Measurements from ENCODE around the gene TGFB2.

DNA sequence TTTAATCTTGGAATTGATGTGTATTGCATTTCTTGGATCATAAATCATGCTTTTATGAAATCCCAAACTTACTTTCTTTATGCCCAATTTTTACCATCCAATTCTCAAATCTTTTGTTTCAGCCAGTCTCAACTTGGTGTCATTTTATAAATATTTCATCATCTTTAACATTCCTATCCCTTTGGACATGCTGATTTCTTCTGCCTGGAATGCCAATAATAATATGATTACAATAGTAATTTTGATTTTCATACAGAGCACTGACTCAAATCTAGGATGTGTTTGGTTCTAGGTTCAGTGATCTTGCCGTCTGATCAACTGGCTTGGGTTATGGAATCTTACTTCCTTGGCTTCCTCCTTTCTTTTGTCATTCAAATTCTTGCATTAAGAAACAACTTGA lies 47.3 kb upstream of the TGFB2 start:
- TF ChIP-seq POLR2A (IDR thresholded peaks at IDR 0.05), result no peak
- TF ChIP-seq, protein P1, sequence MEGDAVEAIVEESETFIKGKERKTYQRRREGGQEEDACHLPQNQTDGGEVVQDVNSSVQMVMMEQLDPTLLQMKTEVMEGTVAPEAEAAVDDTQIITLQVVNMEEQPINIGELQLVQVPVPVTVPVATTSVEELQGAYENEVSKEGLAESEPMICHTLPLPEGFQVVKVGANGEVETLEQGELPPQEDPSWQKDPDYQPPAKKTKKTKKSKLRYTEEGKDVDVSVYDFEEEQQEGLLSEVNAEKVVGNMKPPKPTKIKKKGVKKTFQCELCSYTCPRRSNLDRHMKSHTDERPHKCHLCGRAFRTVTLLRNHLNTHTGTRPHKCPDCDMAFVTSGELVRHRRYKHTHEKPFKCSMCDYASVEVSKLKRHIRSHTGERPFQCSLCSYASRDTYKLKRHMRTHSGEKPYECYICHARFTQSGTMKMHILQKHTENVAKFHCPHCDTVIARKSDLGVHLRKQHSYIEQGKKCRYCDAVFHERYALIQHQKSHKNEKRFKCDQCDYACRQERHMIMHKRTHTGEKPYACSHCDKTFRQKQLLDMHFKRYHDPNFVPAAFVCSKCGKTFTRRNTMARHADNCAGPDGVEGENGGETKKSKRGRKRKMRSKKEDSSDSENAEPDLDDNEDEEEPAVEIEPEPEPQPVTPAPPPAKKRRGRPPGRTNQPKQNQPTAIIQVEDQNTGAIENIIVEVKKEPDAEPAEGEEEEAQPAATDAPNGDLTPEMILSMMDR (IDR thresholded peaks at IDR 0.05), result no peak

All from uterus (tissue), 2 donors.